GM12878 (cell line): ENCODE data around the gene TMEM131L. TPM values are rescaled to one million over a fixed set of nuclear protein-coding genes. Genes with fewer than 3 reads are reported as not detected.

Source experiments
- ATAC-seq: fragments of 200-7000 bp; cut with Tn5 transposase; 3 replicates; pipeline ENCODE4 v1.9.1; 2020; ENCODE audit warnings: mild to moderate bottlenecking, moderate library complexity
- BruUV-seq: library from RNA; stranded (reverse); fragments of 400-500 nt; replicated peaks from 2 replicates; lab custom pipeline; 2021; lab: Mats Ljungman, UMichigan
- CTCF ChIA-PET: fragments of 300-600 bp; sonication (Branson Sonifier 250); formaldehyde crosslinking; extraction: SDS; loops from one replicate; lab custom pipeline; 2021; ENCODE audit warnings: inconsistent platforms; lab: Yijun Ruan, JAX
- POLR2A ChIA-PET: fragments of 350-600 bp; formaldehyde crosslinking; extraction: SDS; loops from one replicate; lab custom pipeline; 2021; ENCODE audit warnings: inconsistent platforms; lab: Charles Lee
- RAD21 ChIA-PET: fragments of 300-600 bp; sonication (Branson Sonifier 250); formaldehyde crosslinking; loops from one replicate; lab custom pipeline; 2023; ENCODE audit warnings: antibody characterized with exemption; ENCODE audit not compliant: unreplicated experiment; lab: Charles Lee
- SMC1A ChIA-PET: fragments of 300-600 bp; sonication (Branson Sonifier 250); formaldehyde crosslinking; loops from one replicate; lab custom pipeline; 2023; ENCODE audit not compliant: unreplicated experiment, uncharacterized antibody; lab: Charles Lee
- DNase-seq: peaks from one replicate; pipeline ENCODE4 v3.0.0-alpha.2; 2011; ENCODE audit warnings: low read depth, low spot score
- FAIRE-seq: peaks from 3 replicates; lab custom pipeline; 2011; peaks lifted over from hg19 to GRCh38; lab: Jason Lieb, UNC
- H2AFZ ChIP-seq: 2 replicates; pipeline ENCODE4 v1.6.0; 2011; ENCODE audit warnings: low read depth, low read length, control low read depth; ENCODE audit not compliant: control insufficient read depth
- H3K27ac ChIP-seq: 2 replicates; pipeline ENCODE4 v1.5.1; 2011; ENCODE audit warnings: control low read depth; ENCODE audit not compliant: control insufficient read depth, insufficient read depth
- H3K27me3 ChIP-seq, 2 experiments: replicated peaks in 1 of 2; 2 replicates each; pipeline versions ENCODE4 v1.6.0 to v1.6.1; 2011; ENCODE audit warnings: low read length in 1 of 2; ENCODE audit not compliant: control insufficient read depth in 2 of 2, insufficient read depth in 2 of 2
- H3K36me3 ChIP-seq, 2 experiments: 2 replicates each; pipeline ENCODE4 v1.5.1; 2011; ENCODE audit warnings: low read length in 1 of 2; ENCODE audit not compliant: control insufficient read depth in 2 of 2, insufficient read depth in 2 of 2
- H3K4me1 ChIP-seq: 2 replicates; pipeline ENCODE4 v1.6.1; 2011; ENCODE audit warnings: mild to moderate bottlenecking, low read length, moderate library complexity, mixed read lengths; ENCODE audit not compliant: control insufficient read depth, insufficient read depth
- H3K4me2 ChIP-seq: 2 replicates; pipeline ENCODE4 v1.6.0; 2011; ENCODE audit warnings: control low read depth; ENCODE audit not compliant: control insufficient read depth, insufficient read depth
- H3K4me3 ChIP-seq: fragments of 200-600 bp; sonication (generic); 2 replicates; pipeline ENCODE4 v1.5.1; 2016
- H3K79me2 ChIP-seq: 2 replicates; pipeline ENCODE4 v1.6.0; 2011; ENCODE audit warnings: low read length; ENCODE audit not compliant: control insufficient read depth, insufficient read depth
- H3K9ac ChIP-seq: 2 replicates; pipeline ENCODE4 v1.8.0; 2011; ENCODE audit warnings: low read length, control low read depth, mixed read lengths; ENCODE audit not compliant: control insufficient read depth, insufficient read depth
- H3K9me3 ChIP-seq: replicated peaks from 3 replicates; pipeline ENCODE4 v1.5.1; 2011; ENCODE audit warnings: mild to moderate bottlenecking, low read length; ENCODE audit not compliant: control insufficient read depth, insufficient read depth
- H4K20me1 ChIP-seq: 2 replicates; pipeline ENCODE4 v1.6.0; 2011; ENCODE audit not compliant: control insufficient read depth, insufficient read depth
- ATF3 ChIP-seq: IDR thresholded peaks from 2 replicates; pipeline ENCODE4 v1.6.1; 2011; ENCODE audit warnings: low read depth, mild to moderate bottlenecking, low read length, moderate library complexity, borderline replicate concordance; ENCODE audit errors: extremely low read depth
- FOS ChIP-seq: IDR thresholded peaks from 3 replicates; pipeline ENCODE4 v1.6.1; 2011; ENCODE audit warnings: borderline replicate concordance; ENCODE audit not compliant: insufficient read length; ENCODE audit errors: extremely low read depth
- GABPA ChIP-seq: IDR thresholded peaks from 2 replicates; pipeline ENCODE4 v1.6.1; 2014; ENCODE audit warnings: antibody characterized with exemption, low read depth, mild to moderate bottlenecking, inconsistent platforms
- IKZF1 ChIP-seq: fragments of 450-650 bp; conservative IDR thresholded peaks from 2 replicates; pipeline ENCODE4 v1.6.1; 2017; ENCODE audit warnings: antibody characterized with exemption, mild to moderate bottlenecking
- IKZF2 ChIP-seq, 2 experiments: fragments of 450-650 bp; IDR thresholded peaks; 2 replicates each; pipeline ENCODE4 v1.6.1; 2017; ENCODE audit warnings: mild to moderate bottlenecking in 2 of 2, moderate library complexity in 2 of 2
- IRF5 ChIP-seq: fragments of 450-650 bp; IDR thresholded peaks from 2 replicates; pipeline ENCODE4 v1.6.1; 2017; ENCODE audit warnings: borderline replicate concordance
- MXI1 ChIP-seq: fragments of 150-350 bp; IDR thresholded peaks from 2 replicates; pipeline ENCODE4 v1.6.1; 2011; ENCODE audit warnings: low read depth, mild to moderate bottlenecking, inconsistent platforms, low read length, improper control_type of control experiment
- RCOR1 ChIP-seq: conservative IDR thresholded peaks from 2 replicates; pipeline ENCODE4 v1.6.1; 2012; ENCODE audit warnings: low read depth, low read length, improper control_type of control experiment
- REST ChIP-seq: IDR thresholded peaks from 2 replicates; pipeline ENCODE4 v1.6.1; 2012; ENCODE audit warnings: mild to moderate bottlenecking, low read depth, low read length
- SIN3A ChIP-seq: IDR thresholded peaks from 2 replicates; pipeline ENCODE4 v1.6.1; 2012; ENCODE audit warnings: low read depth, low read length, improper control_type of control experiment
- STAT3 ChIP-seq: IDR thresholded peaks from 2 replicates; pipeline ENCODE4 v1.6.1; 2011; ENCODE audit warnings: low read depth, low read length, improper control_type of control experiment
- ZZZ3 ChIP-seq: IDR thresholded peaks from 2 replicates; pipeline ENCODE4 v1.6.1; 2011; ENCODE audit warnings: low read depth; ENCODE audit not compliant: control insufficient read depth, insufficient read length
- WGBS: methylation state at CpG from one replicate; pipeline ENCODE4 v1.1.6; 2016; ENCODE audit warnings: low lambda C conversion rate; ENCODE audit not compliant: insufficient replicate concordance, insufficient coverage; ENCODE audit errors: missing lambda C conversion rate; 5-methylcytosine and 5-hydroxymethylcytosine counted together
- in situ Hi-C: fragments of 300-500 bp; cut with MboI; formaldehyde crosslinking; loops from 9 replicates; pipeline ENCODE4 v1.14.3; 2018; ENCODE audit warnings: mixed read lengths
- intact Hi-C: fragments of 100-400 bp; cut with micrococcal nuclease; formaldehyde crosslinking; loops from one replicate; pipeline ENCODE4 v1.14.2; 2022; ENCODE audit not compliant: unreplicated experiment
- polyA plus RNA-seq, 11 experiments: library from polyadenylated mRNA; depleted of rRNA in 4 of 11; unstranded in 6 of 11; stranded (reverse) in 5 of 11; fragments of >200 nt; fragmentation: Nextera tagmentation in 4 of 11; fragmentation: Illumina TruSeq in 1 of 11; extraction: Ambion mirVana in 4 of 11; extraction: Trizol in 1 of 11; gene quantifications; 1 replicate in 1 of 11; 2 replicates in 10 of 11; pipeline versions ENCODE4 v1.2.1 to v1.2.3, GENCODE V29; 2011 to 2016; ENCODE audit warnings: inconsistent platforms in 2 of 11, missing spikeins in 2 of 11, low read depth in 1 of 11
- total RNA-seq, 4 experiments: library from RNA; depleted of rRNA in 3 of 4; stranded (reverse); fragments of >200 nt in 3 of 4; fragmentation: Illumina TruSeq in 1 of 4; extraction: Trizol in 1 of 4; gene quantifications; 2 replicates each; pipeline versions ENCODE4 v1.2.1 to v1.2.3, GENCODE V29; 2013 to 2021
- TF ChIP-seq, protein P1 (sequence below), 3 experiments: IDR thresholded peaks in 2 of 3; conservative IDR thresholded peaks in 1 of 3; 2 replicates each; pipeline ENCODE4 v1.5.1; 2011; ENCODE audit warnings: low read depth in 3 of 3, low read length in 3 of 3, mild to moderate bottlenecking in 3 of 3, control low read depth in 2 of 3, moderate library complexity in 2 of 3, inconsistent platforms in 1 of 3, mixed read lengths in 1 of 3; ENCODE audit not compliant: control insufficient read depth in 2 of 3, insufficient read depth in 1 of 3; ENCODE audit errors: extremely low read depth in 1 of 3

Gene TMEM131L
- total and polyA plus RNA-seq, 10 of the 15 experiments (the other 5 are each of a cell fraction or from before 2014, with no cell fraction given), result 8.5 to 101 (median 74.4) TPM

DNA sequence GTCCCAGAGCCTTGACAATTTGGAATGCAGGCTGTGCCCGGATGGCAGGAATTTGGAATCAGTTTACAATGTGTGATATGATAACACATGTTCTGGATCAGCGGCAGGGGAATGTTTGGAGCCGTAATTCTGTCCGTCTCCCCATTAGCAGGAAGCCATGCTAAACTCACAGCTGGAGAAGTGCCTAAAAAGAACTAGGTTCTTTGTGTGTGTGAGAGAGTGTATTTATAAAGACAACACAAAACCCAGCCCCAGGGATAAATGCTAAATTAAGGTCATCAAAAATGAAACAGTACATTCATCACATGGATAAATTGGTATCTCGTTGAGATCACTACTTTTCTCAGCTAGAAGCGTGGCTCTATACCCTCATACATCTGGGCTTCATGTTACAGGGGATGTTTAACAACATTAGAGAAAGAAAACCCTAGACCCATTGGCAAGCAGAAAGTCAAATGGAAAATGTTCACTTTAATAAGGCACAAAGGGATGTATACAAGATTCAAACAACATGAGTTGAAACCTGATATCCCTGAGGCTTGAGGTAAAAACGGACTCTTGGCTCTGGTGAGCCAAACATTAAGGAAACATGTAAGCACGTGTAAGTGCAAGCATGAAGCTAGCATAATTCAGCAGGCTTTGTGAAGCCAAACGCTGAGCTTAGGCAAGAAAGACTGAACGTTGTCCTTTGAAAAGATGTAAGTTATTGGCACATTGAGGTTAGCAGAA is 18.0 kb upstream of the TMEM131L start:
- no TSS peak for BruUV-seq
- in situ Hi-C loops, result no loop called here
- Histone ChIP-seq H3K27ac (no peak overlapping the region), H3K4me1 (peaks cover 9% of the 10 kb centered on the region), H3K4me2 (no peak overlapping the region), H3K79me2 (no peaks in the 10 kb centered on the region), H3K9me3 (no peaks in the 10 kb centered on the region), H3K4me3 (no peak overlapping the region), H2AFZ (no peak overlapping the region), H3K36me3 (no peaks in the 10 kb centered on the region), H4K20me1 (no peaks in the 10 kb centered on the region), H3K27me3 (no peaks in the 10 kb centered on the region), H3K9ac (no peak overlapping the region)
- ChIA-PET POLR2A (interaction anchor here (0.7 to 2.4 kb wide), 3 partner anchors 9 to 18 kb away, joined by 3 to 7 read pairs (median 6); partner anchors contain the start of gene TMEM131L), CTCF (interaction anchor here (0.5 to 1.4 kb wide), 3 partner anchors 15 to 99 kb away, joined by 3 to 7 read pairs (median 3); no protein-coding TSS in a partner anchor), RAD21 (interaction anchor here (0.7 to 1.0 kb wide), 3 partner anchors 9 to 988 kb away, joined by 3 to 4 read pairs (median 3); no protein-coding TSS in a partner anchor), SMC1A (interaction anchor here (1.0 to 2.2 kb wide), 7 partner anchors 10 to 195 kb away, joined by 3 to 6 read pairs (median 3); partner anchors contain the start of gene TMEM131L)
- FAIRE-seq (no peak), DNase-seq (no peak), ATAC-seq (no peak)
- 76% methylated on average over 10 of the region's 10 CpGs for WGBS
- intact Hi-C loops, result no loop called here
- no peak for TF ChIP-seq GABPA
- TF ChIP-seq, protein P1, sequence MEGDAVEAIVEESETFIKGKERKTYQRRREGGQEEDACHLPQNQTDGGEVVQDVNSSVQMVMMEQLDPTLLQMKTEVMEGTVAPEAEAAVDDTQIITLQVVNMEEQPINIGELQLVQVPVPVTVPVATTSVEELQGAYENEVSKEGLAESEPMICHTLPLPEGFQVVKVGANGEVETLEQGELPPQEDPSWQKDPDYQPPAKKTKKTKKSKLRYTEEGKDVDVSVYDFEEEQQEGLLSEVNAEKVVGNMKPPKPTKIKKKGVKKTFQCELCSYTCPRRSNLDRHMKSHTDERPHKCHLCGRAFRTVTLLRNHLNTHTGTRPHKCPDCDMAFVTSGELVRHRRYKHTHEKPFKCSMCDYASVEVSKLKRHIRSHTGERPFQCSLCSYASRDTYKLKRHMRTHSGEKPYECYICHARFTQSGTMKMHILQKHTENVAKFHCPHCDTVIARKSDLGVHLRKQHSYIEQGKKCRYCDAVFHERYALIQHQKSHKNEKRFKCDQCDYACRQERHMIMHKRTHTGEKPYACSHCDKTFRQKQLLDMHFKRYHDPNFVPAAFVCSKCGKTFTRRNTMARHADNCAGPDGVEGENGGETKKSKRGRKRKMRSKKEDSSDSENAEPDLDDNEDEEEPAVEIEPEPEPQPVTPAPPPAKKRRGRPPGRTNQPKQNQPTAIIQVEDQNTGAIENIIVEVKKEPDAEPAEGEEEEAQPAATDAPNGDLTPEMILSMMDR (IDR thresholded peaks at IDR 0.05 in 2 of 3, conservative IDR thresholded peaks at IDR 0.05 in 1 of 3; ENCODE audit: control insufficient read depth in 2 of 3, extremely low read depth in 1 of 3, insufficient read depth in 1 of 3, low read depth in 3 of 3, low read length in 3 of 3), result no peak
- no peak for TF ChIP-seq ZZZ3
- no peak for TF ChIP-seq ATF3
- TF ChIP-seq IRF5, result no peak
- no peak for TF ChIP-seq IKZF1
- TF ChIP-seq REST, result no peak
- no peak for TF ChIP-seq RCOR1
- TF ChIP-seq SIN3A, result no peak
- no peak for TF ChIP-seq MXI1
- no peak for TF ChIP-seq STAT3
- no peak for TF ChIP-seq IKZF2 (IDR thresholded peaks at IDR 0.05)
- no peak for TF ChIP-seq FOS
